OCI-LY1 (cell line): ENCODE data around the gene ADAMTS14.

Experiments used
- H2AFZ ChIP-seq: fragments of 200-600 bp; sonication (generic), shearing (Covaris generic); 2 replicates; pipeline ENCODE4 v1.6.0; 2014; ENCODE audit warnings: antibody characterized with exemption, mild to moderate bottlenecking, low read length
- H3F3A ChIP-seq: fragments of 200-600 bp; sonication (generic), shearing (Covaris generic); 2 replicates; pipeline ENCODE4 v1.6.0; 2014; ENCODE audit warnings: mild to moderate bottlenecking, antibody characterized with exemption, low read length, moderate library complexity; ENCODE audit not compliant: insufficient read depth
- H3K27ac ChIP-seq: fragments of 200-600 bp; sonication (generic); 2 replicates; pipeline ENCODE4 v1.5.1; 2014; ENCODE audit warnings: low read length, mixed run types, mild to moderate bottlenecking, low read depth; ENCODE audit not compliant: poor library complexity, severe bottlenecking
- H3K27me3 ChIP-seq: fragments of 200-600 bp; sonication (generic); 2 replicates; pipeline ENCODE4 v1.6.0; 2014; ENCODE audit warnings: antibody characterized with exemption, mild to moderate bottlenecking, low read length, moderate library complexity; ENCODE audit not compliant: insufficient read depth
- H3K36me3 ChIP-seq: fragments of 200-600 bp; sonication (generic); 2 replicates; pipeline ENCODE4 v1.6.1; 2014; ENCODE audit warnings: mild to moderate bottlenecking, antibody characterized with exemption, low read length, moderate library complexity, mixed read lengths; ENCODE audit not compliant: insufficient read depth
- H3K4me1 ChIP-seq: fragments of 200-600 bp; sonication (generic); 2 replicates; pipeline ENCODE4 v1.5.1; 2014; ENCODE audit warnings: mild to moderate bottlenecking, low read length, moderate library complexity; ENCODE audit not compliant: insufficient read depth, severe bottlenecking
- H3K4me2 ChIP-seq: fragments of 200-600 bp; sonication (generic), shearing (Covaris generic); 2 replicates; pipeline ENCODE4 v1.6.1; 2014; ENCODE audit warnings: low read length
- H3K4me3 ChIP-seq: fragments of 200-600 bp; sonication (generic); 2 replicates; pipeline ENCODE4 v1.5.1; 2014; ENCODE audit warnings: low read length, low read depth, mild to moderate bottlenecking, mixed read lengths; ENCODE audit not compliant: poor library complexity, severe bottlenecking
- H3K79me2 ChIP-seq: fragments of 200-600 bp; shearing (Covaris generic); 2 replicates; pipeline ENCODE4 v1.6.1; 2016; ENCODE audit warnings: mixed run types, low read length, mixed read lengths; ENCODE audit not compliant: insufficient read depth
- H3K9ac ChIP-seq: fragments of 200-600 bp; sonication (generic), shearing (Covaris generic); 2 replicates; pipeline ENCODE4 v1.6.1; 2014; ENCODE audit warnings: mild to moderate bottlenecking, low read length, mixed read lengths
- H3K9me2 ChIP-seq: fragments of 200-600 bp; sonication (generic), shearing (Covaris generic); 2 replicates; pipeline ENCODE4 v1.6.1; 2014; ENCODE audit warnings: low read depth, mild to moderate bottlenecking, low read length, mixed read lengths
- H3K9me3 ChIP-seq: fragments of 200-600 bp; shearing (Covaris generic); 2 replicates; pipeline ENCODE4 v1.6.1; 2014; ENCODE audit warnings: low read length, mixed read lengths
- H4K20me1 ChIP-seq: fragments of 200-600 bp; sonication (generic), shearing (Covaris generic); 2 replicates; pipeline ENCODE4 v1.6.0; 2016; ENCODE audit warnings: mild to moderate bottlenecking, low read length; ENCODE audit not compliant: insufficient read depth
- CTCF ChIP-seq: fragments of 200-600 bp; sonication (generic), shearing (Covaris generic); IDR thresholded peaks from 2 replicates; pipeline ENCODE4 v1.5.1; 2017; ENCODE audit warnings: mild to moderate bottlenecking, antibody characterized with exemption, low read length, moderate library complexity, mixed read lengths
- EZH2 ChIP-seq: fragments of 200-600 bp; sonication (generic), shearing (Covaris generic); IDR thresholded peaks from 2 replicates; pipeline ENCODE4 v1.8.0; 2017; ENCODE audit warnings: borderline replicate concordance, mixed run types, mild to moderate bottlenecking, antibody characterized with exemption, low read length, moderate library complexity, mixed read lengths

ADAMTS14 gene

GRCh38 chr10:70803775-70804420 lies 131.6 kb downstream of the ADAMTS14 start:
- Histone ChIP-seq H3K9me3 (no peaks in the 10 kb centered on the region), H3K79me2 (no peaks in the 10 kb centered on the region), H3F3A (no peaks in the 10 kb centered on the region), H3K4me3 (no peak overlapping the region), H3K27me3 (no peaks in the 10 kb centered on the region; the same call in 1 of the 2 replicates), H3K4me1 (no peaks in the 10 kb centered on the region), H2AFZ (no peak overlapping the region), H3K27ac (no peak overlapping the region), H3K36me3 (no peaks in the 10 kb centered on the region), H3K9ac (no peak overlapping the region), H3K4me2 (no peak overlapping the region), H4K20me1 (no peaks in the 10 kb centered on the region), H3K9me2 (no peaks in the 10 kb centered on the region)
- TF ChIP-seq CTCF: no peak
- no peak for TF ChIP-seq EZH2

- no peak overlapping the region for H2AFZ ChIP-seq
- no peak overlapping the region for H3K4me2 ChIP-seq
- H4K20me1 ChIP-seq: no peaks in the 10 kb centered on the region
- no peaks in the 10 kb centered on the region for H3K9me3 ChIP-seq
- H3K4me3 ChIP-seq: no peak overlapping the region
- H3K27me3 ChIP-seq: no peaks in the 10 kb centered on the region; the same call in 1 of the 2 replicates
- H3K9me2 ChIP-seq: no peaks in the 10 kb centered on the region
- H3K27ac ChIP-seq: no peak overlapping the region
- H3F3A ChIP-seq: no peaks in the 10 kb centered on the region
- TF ChIP-seq EZH2 (no peak), CTCF (no peak)
- H3K4me1 ChIP-seq: no peaks in the 10 kb centered on the region
- H3K36me3 ChIP-seq: no peaks in the 10 kb centered on the region
- no peak overlapping the region for H3K9ac ChIP-seq
- H3K79me2 ChIP-seq: no peaks in the 10 kb centered on the region
Observed at GRCh38 chr10:70804421-70804808, 132.1 kb downstream of the ADAMTS14 start.

GRCh38 chr10:70805619-70806215 lies 133.4 kb downstream of the ADAMTS14 start:
- Histone ChIP-seq H3K4me1 (no peaks in the 10 kb centered on the region), H2AFZ (no peak overlapping the region)

More at GRCh38 chr10:70805619-70806215, 133.4 kb downstream of the ADAMTS14 start:
- Histone ChIP-seq H3K27me3 (no peaks in the 10 kb centered on the region; the same call in 1 of the 2 replicates), H3K9me2 (no peaks in the 10 kb centered on the region), H3K4me2 (no peak overlapping the region), H3K9ac (no peak overlapping the region), H3K27ac (no peak overlapping the region), H3F3A (no peaks in the 10 kb centered on the region), H3K79me2 (no peaks in the 10 kb centered on the region), H3K9me3 (no peaks in the 10 kb centered on the region), H4K20me1 (no peaks in the 10 kb centered on the region), H3K36me3 (no peaks in the 10 kb centered on the region), H3K4me3 (no peak overlapping the region)
- TF ChIP-seq EZH2 (no peak), CTCF (no peak)
